OCI-LY1 (cell line): Measurements from ENCODE around the gene QRSL1.

Source experiments
- CTCF ChIP-seq: fragments of 200-600 bp; sonication (generic), shearing (Covaris generic); IDR thresholded peaks from 2 replicates; pipeline ENCODE4 v1.5.1; 2017; ENCODE audit warnings: mild to moderate bottlenecking, antibody characterized with exemption, low read length, moderate library complexity, mixed read lengths
- EZH2 ChIP-seq: fragments of 200-600 bp; sonication (generic), shearing (Covaris generic); IDR thresholded peaks from 2 replicates; pipeline ENCODE4 v1.8.0; 2017; ENCODE audit warnings: borderline replicate concordance, mixed run types, mild to moderate bottlenecking, antibody characterized with exemption, low read length, moderate library complexity, mixed read lengths

DNA sequence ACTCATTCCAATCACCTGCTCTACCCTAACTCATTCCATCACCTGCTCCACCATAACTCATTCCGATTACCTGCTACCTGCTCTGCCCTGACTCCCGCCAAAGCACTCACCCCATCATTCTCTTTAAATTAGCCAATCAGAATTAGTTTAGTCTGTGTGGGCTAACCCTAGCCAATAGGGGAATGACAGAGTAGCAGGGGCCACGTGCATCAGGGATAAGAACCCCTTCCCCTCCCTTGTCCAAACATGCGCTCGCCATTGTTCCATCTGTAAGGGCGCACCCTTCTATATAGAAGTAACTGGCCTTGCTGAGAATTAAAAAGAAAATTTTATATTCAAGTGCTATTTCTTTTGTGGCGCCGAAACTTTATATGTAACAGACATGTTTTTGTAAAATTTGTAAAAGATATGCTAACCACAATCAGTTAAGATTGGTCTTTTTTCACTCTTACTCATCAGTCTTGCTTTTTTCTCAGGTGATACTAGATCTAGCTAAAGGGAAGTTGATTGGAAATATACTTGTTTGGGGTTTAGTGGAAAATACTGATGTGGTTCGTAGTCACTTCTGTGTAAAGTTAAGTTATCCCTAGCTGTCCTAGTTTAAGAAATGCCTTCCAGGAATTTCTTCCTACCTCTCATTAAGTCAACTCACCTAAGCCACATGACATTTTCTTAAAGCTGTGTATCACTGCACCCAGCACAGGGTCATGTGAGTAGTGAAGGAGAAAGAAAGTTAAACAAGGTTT is 16.5 kb upstream of the QRSL1 start:
- TF ChIP-seq CTCF (no peak), EZH2 (no peak)
